ENCODE data around the gene REV1.
"Not testable (repeated sequence)": the region's sequence is repeated elsewhere in the genome, so short reads cannot be mapped to it uniquely, and the experiment has no call there.

Gene REV1

GRCh38 chr2:99489761-99490622, at the start of gene REV1:
Gene REV1, minus strand, starts transcription at chr2:99490017. Its CDS starts 25,042 bp downstream, at chr2:99464975.
- peak; percentile 92 for DNase-seq (ENCODE audit: low read depth)

GRCh38 chr2:99537910-99538485, 48.2 kb upstream of the REV1 start:
- DNase-seq (ENCODE audit: low read depth), result no peak

- DNase-seq (ENCODE audit: low read depth), result no peak
Observed at GRCh38 chr2:99524056-99524455, 34.2 kb upstream of the REV1 start.

- no peak for DNase-seq (ENCODE audit: low read depth)
Observed at GRCh38 chr2:99522157-99522556, 32.3 kb upstream of the REV1 start.

GRCh38 chr2:99520813-99521212, 31.0 kb upstream of the REV1 start:
- DNase-seq (ENCODE audit: low read depth), result no peak

- DNase-seq (ENCODE audit: low read depth), result no peak
Observed at GRCh38 chr2:99520195-99520594, 30.4 kb upstream of the REV1 start.

- no peak for DNase-seq (ENCODE audit: low read depth)
Observed at GRCh38 chr2:99514357-99514756, 24.5 kb upstream of the REV1 start.

GRCh38 chr2:99512181-99512591, 22.4 kb upstream of the REV1 start:
- no peak for DNase-seq (ENCODE audit: low read depth)

GRCh38 chr2:99509387-99509786, 19.6 kb upstream of the REV1 start:
- no peak for DNase-seq (ENCODE audit: low read depth)

- no peak for DNase-seq (ENCODE audit: low read depth)
Observed at GRCh38 chr2:99507937-99508818, 18.4 kb upstream of the REV1 start.

GRCh38 chr2:99504844-99505584, 15.2 kb upstream of the REV1 start:
- DNase-seq (ENCODE audit: low read depth), result no peak

GRCh38 chr2:99503662-99504416, 14.0 kb upstream of the REV1 start:
- DNase-seq (ENCODE audit: low read depth), result not testable (repeated sequence)

GRCh38 chr2:99496021-99496420, 6.2 kb upstream of the REV1 start:
- DNase-seq (ENCODE audit: low read depth), result no peak

- no peak for DNase-seq (ENCODE audit: low read depth)
Observed at GRCh38 chr2:99495115-99495860, 5.5 kb upstream of the REV1 start.

GRCh38 chr2:99492721-99493120, 2.9 kb upstream of the REV1 start:
- no peak for DNase-seq (ENCODE audit: low read depth)

- no peak for DNase-seq (ENCODE audit: low read depth)
Observed at GRCh38 chr2:99490623-99491461, 1.0 kb upstream of the REV1 start.

GRCh38 chr2:99489063-99489760, 605 bp downstream of the REV1 start:
- peak; percentile 29 for DNase-seq (ENCODE audit: low read depth)

- no peak for DNase-seq (ENCODE audit: low read depth)
Observed at GRCh38 chr2:99488539-99489062, 1.2 kb downstream of the REV1 start.

- DNase-seq (ENCODE audit: low read depth), result no peak
Observed at GRCh38 chr2:99487906-99488305, 1.9 kb downstream of the REV1 start.
